WTC11 (cell line): ENCODE results near the gene URB1.

ENCODE experiments used
- CBFB ChIP-seq: sonication (generic); formaldehyde crosslinking; IDR thresholded peaks from 2 replicates; pipeline ENCODE4 v1.8.1; 2022; ENCODE audit warnings: mild to moderate bottlenecking, low read depth, missing genetic modification reagents
- CTCF ChIP-seq: fragments of 200-600 bp; IDR thresholded peaks from 2 replicates; pipeline ENCODE4 v1.8.0; 2022; ENCODE audit warnings: antibody characterized with exemption
- ELF4 ChIP-seq: sonication (generic); formaldehyde crosslinking; IDR thresholded peaks from 2 replicates; pipeline ENCODE4 v1.8.1; 2022; ENCODE audit warnings: low read depth, mild to moderate bottlenecking, moderate library complexity, missing genetic modification reagents
- GABPB1 ChIP-seq: sonication (generic); formaldehyde crosslinking; IDR thresholded peaks from 2 replicates; pipeline ENCODE4 v1.8.1; 2023; ENCODE audit warnings: mild to moderate bottlenecking, missing genetic modification reagents
- MAX ChIP-seq: sonication (generic); formaldehyde crosslinking; IDR thresholded peaks from 2 replicates; pipeline ENCODE4 v1.8.0; 2022; ENCODE audit warnings: mild to moderate bottlenecking, missing genetic modification reagents
- SMAD4 ChIP-seq: sonication (generic); formaldehyde crosslinking; IDR thresholded peaks from 2 replicates; pipeline ENCODE4 v1.8.0; 2022; ENCODE audit warnings: mild to moderate bottlenecking, missing genetic modification reagents
- SP1 ChIP-seq: sonication (generic); formaldehyde crosslinking; conservative IDR thresholded peaks from 2 replicates; pipeline ENCODE4 v1.8.1; 2022; ENCODE audit warnings: missing genetic modification reagents
- TF ChIP-seq, protein P1 (sequence below): sonication (generic); formaldehyde crosslinking; IDR thresholded peaks from 2 replicates; pipeline ENCODE4 v1.8.1; 2022; ENCODE audit warnings: mild to moderate bottlenecking, moderate library complexity, missing genetic modification reagents
- TF ChIP-seq, protein P2 (sequence below): fragments of 250-450 bp; sonication (Bioruptor Pico); conservative IDR thresholded peaks from 2 replicates; pipeline ENCODE4 v1.9.0; 2021; ENCODE audit warnings: mild to moderate bottlenecking

GRCh38 chr21:32285476-32285875 lies 107.3 kb downstream of the URB1 start:
- no peak for TF ChIP-seq CTCF
- no peak for TF ChIP-seq CBFB
- TF ChIP-seq, protein P1, sequence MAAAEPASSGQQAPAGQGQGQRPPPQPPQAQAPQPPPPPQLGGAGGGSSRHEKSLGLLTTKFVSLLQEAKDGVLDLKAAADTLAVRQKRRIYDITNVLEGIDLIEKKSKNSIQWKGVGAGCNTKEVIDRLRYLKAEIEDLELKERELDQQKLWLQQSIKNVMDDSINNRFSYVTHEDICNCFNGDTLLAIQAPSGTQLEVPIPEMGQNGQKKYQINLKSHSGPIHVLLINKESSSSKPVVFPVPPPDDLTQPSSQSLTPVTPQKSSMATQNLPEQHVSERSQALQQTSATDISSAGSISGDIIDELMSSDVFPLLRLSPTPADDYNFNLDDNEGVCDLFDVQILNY (CRISPR knock-in tag), result no peak
- no peak for TF ChIP-seq ELF4 (CRISPR knock-in tag)
- TF ChIP-seq SP1 (CRISPR knock-in tag), result no peak
- TF ChIP-seq, protein P2, sequence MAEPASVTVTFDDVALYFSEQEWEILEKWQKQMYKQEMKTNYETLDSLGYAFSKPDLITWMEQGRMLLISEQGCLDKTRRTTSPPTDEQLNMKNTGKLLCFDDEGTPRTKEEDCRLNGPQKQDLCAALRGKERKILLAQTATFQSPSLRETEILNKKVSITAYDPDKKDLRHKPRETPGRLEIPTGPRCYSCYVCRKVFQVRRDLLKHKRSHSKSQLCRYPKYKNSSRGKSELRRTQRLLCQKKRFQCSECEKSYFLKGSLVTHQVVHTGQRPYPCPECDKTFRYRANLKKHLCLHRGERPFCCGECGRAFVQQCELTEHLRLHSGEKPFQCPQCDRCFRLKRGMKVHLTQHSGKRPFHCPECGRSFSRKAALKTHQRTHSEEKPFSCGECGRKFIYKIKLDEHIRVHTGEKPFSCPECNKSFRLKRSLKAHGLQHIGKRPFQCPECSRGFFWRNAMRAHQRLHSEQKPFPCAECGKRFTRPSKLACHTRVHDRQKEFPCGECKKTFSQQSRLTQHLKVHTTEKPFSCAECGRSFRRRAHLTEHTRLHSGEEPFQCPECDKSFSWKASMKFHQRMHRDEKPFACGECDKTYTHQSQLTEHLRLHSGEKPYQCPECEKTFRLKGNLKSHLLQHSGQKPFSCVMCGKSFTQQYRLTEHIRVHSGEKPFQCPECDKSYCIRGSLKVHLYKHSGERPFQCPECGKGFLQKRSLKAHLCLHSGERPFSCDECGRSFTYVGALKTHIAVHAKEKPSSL, result no peak
- TF ChIP-seq GABPB1 (CRISPR knock-in tag), result no peak
- TF ChIP-seq MAX, result no peak
- no peak for TF ChIP-seq SMAD4
